Measurements from ENCODE around the gene GLB1L.

Gene GLB1L

GRCh38 chr2:219245148-219245898 is at the start of gene GLB1L, which contains the start of gene STK16:
Gene GLB1L (minus strand): TSS chr2:219245444. CDS start chr2:219243573, 1,871 bp downstream.
Gene STK16 (plus strand): TSS chr2:219245479. CDS start chr2:219246000, 521 bp downstream.
- TF ChIP-seq CTCF (conservative IDR thresholded peaks at IDR 0.05; ENCODE audit: low read depth, low read length): no peak
- peak; percentile 70 for DNase-seq (ENCODE audit: low read depth)
- peak within 1 kb of the TSS; percentile 92 for H3K4me3 ChIP-seq (ENCODE audit: low read length)

GRCh38 chr2:219294356-219295351 is 49.4 kb upstream of the GLB1L start:
- TF ChIP-seq CTCF (conservative IDR thresholded peaks at IDR 0.05; ENCODE audit: low read depth, low read length): peak; percentile 85
- H3K4me3 ChIP-seq (ENCODE audit: low read length): peak overlapping the region; percentile 59
- no peak for DNase-seq (ENCODE audit: low read depth)

- no peak overlapping the region for H3K4me3 ChIP-seq (ENCODE audit: low read length)
These were observed 48.5 kb upstream of the GLB1L start for GRCh38 chr2:219293736-219294231.

GRCh38 chr2:219292616-219293015 is 47.4 kb upstream of the GLB1L start:
- no peak overlapping the region for H3K4me3 ChIP-seq (ENCODE audit: low read length)
- DNase-seq (ENCODE audit: low read depth): no peak
- no peak for TF ChIP-seq CTCF (conservative IDR thresholded peaks at IDR 0.05; ENCODE audit: low read depth, low read length)

More at GRCh38 chr2:219293736-219294231, 48.5 kb upstream of the GLB1L start:
- TF ChIP-seq CTCF (conservative IDR thresholded peaks at IDR 0.05; ENCODE audit: low read depth, low read length): no peak
- DNase-seq (ENCODE audit: low read depth): no peak

- no peak overlapping the region for H3K4me3 ChIP-seq (ENCODE audit: low read length)
- TF ChIP-seq CTCF (conservative IDR thresholded peaks at IDR 0.05; ENCODE audit: low read depth, low read length): no peak
- no peak for DNase-seq (ENCODE audit: low read depth)
These were observed 46.8 kb upstream of the GLB1L start for GRCh38 chr2:219291910-219292490.

- TF ChIP-seq CTCF (conservative IDR thresholded peaks at IDR 0.05; ENCODE audit: low read depth, low read length): no peak
- no peak for DNase-seq (ENCODE audit: low read depth)
- no peak overlapping the region for H3K4me3 ChIP-seq (ENCODE audit: low read length)
These were observed 46.1 kb upstream of the GLB1L start for GRCh38 chr2:219291394-219291793.
